ENCODE measurements around the gene FREM2.
A peak's percentile ranks its signal among the peaks of the same experiment; 100 is the strongest.

Gene FREM2

DNA sequence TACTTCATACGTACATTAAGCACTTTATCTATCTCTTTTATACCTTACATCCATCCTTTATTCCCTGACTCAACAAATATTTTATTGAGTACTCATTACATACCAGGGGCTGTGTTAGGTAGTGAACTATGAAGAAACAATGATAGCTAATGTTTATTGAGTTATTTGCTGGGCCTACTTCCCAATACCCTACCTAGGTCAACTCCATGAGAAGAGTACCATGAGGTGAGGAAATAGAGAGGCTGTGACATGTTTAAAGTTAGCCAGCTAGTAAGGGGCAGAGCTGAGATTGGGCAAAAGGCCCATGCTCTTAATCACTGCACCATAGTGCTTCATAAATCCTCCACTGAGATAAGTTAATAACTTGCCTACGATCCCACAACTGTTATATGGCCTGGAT, 79.9 kb downstream of the FREM2 start:
- DNase-seq: no peak

DNA sequence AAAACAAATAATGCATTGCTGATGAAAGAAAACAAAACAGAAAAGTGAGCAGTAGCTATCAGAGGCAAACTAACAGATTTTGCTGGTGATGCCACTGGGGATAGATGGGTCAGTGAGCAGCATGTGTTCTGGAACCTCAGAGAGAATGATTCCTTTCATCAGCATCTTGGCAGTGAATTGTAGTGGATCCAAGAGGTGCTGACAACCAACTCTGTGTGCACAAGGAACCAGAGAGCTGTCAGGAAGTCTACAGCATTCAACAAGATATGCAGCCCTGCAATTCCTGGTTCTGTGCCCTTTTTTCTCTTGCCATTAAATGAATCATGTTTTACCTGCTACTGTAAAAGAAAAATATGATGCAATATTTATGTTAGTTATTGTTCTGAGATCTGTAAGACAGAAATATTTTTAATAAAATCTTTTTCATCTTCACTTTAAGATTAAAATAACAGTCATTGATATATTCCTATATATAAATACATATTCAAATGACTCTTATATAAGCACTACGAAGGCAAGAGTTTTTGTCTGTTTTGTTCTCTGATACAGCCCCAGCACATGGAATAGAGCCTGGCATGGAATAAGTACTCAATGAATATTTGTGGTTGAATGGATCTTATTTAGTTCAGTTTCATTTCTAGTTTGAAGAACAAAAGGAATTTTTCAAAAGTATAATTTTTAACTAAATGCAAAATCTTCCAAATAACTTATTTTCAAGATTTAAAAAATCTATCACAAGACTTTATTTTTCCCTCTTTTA, 80.8 kb downstream of the FREM2 start:
- no peak for DNase-seq

DNA sequence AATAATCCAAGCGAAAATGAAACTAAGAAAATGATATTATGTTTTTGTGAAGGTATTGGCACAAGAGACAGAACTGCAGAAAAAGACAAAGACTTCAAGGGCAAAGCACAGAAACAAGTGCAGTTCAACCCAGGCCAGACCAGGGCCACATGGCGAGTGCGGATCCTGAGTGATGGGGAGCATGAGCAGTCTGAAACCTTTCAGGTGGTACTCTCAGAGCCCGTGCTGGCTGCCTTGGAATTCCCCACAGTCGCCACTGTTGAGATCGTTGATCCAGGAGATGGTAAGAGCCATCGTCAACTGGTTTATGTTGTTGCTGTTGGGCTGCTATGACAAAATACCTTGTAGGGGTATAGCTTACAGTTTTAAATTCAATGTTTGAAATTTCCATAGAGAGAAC, 82.6 kb downstream of the FREM2 start:
- no peak for DNase-seq

DNA sequence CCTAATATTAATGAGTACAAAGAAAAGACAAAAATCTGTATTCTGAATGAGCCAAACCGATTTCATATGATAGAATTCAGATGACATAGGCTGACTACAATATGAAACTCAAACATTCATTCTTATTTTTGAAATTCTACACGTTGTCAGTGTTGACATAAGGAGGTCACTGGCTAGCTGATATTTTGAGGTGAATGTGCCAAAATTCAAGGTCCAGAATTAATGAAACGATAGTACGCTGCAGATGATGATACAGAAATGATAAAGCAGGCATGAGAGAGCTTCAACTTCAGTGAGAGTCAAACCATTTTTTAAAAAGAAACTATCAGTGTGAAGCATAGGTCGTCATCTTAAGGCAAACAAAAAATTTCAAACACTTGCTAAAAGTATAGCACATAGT, 88.2 kb downstream of the FREM2 start:
- no peak for DNase-seq

DNA sequence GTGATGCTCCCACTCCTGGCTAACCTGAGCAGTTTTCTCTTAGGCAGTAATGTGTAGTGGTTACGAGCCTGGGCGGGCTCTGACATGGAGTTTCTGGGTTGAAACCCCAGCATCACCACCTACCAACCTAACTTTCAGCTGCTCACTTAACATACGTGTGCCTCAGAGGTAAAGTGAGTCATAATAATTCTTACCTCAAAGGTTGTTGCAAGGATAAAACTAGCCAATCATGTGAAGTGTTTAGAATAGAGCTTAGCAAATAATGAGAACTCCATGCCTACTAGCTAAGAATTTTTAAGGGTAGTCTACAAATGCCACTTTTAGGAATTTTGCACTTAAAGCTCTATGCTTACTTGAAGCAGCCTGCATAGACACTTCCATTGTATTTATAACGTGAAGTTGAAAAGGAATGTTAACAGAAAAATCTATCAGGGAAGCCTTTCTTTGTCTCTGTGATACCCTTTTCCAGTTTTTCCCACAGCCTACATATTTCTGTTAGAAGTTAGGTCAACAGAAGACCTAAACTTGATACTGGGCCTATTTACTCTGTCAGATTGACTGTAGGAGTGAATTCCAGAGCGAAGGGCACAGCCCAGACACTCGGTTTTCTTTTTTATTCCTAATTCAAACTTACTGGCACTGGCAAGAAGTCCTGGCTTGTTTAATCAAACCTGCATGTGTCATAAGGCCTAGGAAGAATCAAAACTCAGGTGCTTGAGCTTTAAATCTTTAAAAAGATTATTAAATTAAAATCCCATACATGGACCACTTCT, 90.7 kb downstream of the FREM2 start:
- DNase-seq: no peak

DNA sequence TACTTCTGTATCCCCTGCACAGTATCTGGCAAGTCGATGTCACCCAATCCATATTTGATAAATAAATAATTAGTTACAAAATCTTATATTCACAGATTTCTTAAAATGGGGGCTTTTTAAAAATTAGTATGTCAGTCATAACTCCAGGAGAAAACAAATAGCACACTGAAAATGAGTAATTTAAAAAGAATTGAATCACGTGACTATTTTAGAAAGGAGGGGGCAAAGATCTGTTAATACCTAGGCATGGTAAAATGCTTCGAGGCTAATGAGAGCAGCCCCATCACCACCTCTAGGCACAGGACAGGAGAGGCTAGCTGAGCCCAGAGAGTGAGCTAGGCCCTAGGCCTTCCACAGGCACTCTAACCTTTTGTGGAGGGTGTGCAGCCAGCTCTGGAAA, 94.7 kb downstream of the FREM2 start:
- DNase-seq: no peak

DNA sequence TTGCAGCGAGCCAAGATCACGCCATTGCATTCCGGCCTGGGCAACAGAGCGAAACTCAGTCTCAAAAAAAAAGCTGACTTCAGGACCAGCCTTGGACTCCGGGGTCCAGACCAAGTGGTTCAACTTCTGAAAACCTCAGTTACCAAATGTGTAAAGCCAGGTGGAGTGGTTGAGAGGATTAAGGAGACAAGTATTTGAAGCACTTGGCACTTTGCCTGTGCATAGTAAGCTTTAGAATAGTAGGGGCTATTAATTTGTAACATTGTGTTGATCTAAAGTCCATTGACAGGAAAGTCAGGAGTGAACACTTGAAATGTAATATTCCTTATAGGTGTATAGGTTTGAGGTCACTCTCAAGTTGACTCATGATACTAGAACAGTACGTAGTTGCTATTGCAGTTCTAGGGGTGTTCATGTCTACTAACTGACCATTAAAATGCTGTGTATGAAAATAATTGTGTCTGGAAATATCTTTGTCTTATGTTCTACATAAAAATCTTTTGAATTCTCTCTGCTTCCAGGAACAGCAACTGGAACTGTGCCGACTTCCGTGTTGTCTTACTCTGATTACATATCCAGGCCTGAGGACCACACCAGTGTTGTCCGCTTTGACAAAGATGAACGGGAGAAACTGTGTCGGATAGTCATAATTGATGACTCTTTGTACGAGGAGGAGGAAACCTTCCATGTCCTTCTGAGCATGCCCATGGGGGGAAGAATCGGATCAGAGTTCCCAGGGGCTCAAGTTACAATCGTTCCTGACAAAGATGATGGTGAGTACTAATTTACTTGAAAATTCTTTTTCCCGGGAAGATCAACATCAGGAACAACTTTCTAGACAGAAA, 97.4 kb downstream of the FREM2 start:
- no peak for DNase-seq

DNA sequence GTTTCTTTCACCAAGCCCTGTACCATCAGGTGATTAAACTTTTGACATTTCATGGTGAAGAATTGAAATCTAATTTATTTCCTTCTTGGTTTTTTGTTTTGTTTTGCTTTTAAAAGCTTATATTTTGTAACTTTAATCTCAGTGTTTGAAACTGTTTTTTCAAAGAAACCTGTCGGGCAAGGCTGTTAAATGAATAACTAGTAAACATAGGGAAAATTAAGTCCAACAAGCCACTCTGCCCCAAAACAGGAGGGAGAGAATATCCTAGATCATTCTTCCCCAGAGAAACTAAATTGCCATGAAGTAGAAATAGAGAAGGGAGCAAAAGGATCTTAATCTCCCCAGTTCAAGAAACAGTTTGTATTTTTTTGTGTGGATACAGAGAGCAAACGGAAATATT, 98.2 kb downstream of the FREM2 start:
- no peak for DNase-seq

DNA sequence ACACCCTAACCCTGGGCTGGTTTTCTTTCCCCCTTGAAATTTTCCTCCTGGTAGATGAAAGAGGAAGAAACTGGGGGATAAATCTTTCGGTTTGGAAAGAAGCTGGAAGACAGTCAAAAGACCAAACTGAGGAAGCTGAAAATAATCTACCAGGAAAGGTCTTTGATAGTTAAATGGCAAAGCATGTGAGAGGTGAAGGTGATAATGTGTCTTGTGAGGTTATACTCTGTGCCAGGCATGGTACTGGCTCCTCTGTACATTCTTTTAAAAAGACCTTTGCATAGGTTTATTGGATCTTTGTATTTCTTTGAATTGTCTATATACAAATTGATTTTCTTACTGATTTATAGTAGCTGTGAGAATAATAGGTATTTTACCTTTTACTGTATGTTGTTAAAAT, 98.6 kb downstream of the FREM2 start:
- DNase-seq: no peak

DNA sequence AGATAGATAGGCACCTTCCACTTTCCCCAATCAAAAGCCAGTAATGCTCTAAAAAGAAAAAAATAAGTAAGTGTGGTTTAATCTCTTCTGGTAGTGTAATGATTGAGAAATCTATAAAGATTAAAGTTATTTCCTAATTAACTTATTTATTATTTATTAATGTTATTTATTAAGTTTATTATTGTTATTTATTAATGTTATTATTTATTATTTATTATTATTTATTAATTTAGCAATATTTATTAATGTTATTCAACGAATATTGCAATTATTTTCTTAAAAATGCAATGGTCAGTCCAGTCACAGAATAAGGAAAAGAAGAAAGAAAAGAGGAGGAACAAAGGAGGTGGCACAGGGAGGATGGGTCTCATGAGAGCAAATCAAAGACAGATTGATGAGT, 100.7 kb downstream of the FREM2 start:
- DNase-seq: no peak

DNA sequence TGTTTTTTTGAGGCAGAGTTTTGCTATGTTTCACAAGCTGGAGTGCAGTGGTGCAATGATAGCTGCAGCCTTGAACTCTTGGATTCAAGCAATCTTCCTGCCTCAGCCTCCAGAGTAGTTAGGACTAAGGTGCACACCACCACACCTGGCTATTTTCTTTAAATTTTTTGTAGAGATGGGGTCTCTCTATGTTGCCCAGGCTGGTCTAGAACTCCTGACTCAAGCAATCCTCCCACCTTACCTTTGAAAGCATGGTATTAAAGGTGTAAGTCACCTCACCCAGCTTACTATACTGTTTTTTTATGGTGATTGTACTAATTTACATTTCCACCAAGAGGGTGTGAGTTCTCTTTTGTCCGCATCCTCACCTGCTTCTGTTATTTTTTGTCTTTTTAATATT, 110.0 kb downstream of the FREM2 start:
- no peak for DNase-seq

DNA sequence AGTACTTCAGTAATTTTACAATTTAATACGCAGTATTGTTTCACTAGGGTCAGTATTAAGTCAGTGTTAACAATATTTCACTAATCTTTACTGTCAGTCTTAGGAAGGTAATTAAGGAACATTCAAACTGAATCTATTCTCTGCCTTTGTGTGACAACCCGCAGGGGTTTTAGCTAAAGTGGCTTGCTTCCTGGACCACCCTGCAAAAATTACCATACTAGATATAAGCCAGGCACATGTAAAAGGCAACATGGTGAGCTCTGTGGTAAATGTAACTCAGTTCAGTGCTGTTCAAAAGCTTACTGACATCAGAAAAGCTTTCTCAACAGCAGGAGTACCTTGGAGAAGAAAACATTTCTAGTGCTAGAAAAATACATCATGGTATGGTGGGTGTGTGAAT, 116.7 kb downstream of the FREM2 start:
- DNase-seq: peak; percentile 4 to 10

DNA sequence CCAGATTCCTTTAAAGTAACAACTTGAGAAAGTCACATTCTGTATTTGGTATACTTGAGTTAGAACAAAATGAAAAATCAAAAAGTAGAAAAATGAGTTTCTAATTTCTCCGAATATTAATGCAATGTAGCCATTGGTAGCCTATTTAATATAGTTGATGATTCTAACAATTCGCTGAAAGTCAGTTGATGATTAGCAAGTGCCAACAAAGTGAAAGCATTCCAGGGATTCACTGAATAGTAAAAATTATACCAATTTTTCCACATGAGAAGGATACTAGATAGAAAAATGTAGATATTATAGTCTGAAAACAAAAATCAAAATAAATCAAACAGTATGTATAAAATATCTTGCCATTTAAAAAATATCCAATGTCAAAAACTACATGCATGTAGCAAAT, 117.2 kb downstream of the FREM2 start:
- DNase-seq: no peak

DNA sequence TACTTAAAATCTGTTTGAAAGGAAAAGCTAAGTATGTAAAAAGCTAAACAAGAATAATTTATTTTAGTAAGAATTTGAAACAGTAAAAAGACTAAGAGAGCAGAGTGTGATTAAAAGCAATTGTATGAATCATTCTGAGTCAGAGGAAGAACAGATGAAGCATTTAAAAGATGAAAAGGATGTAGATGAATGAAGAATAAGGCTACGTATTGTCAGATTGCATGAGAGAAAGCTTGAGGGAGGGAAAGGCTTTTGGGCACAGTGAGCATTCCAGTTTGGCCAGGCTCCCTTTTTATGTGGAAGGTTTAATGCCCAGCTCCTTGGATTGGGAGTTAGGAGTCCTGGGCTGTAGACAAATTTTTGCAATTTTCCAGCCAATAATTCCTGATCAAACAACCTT, 117.7 kb downstream of the FREM2 start:
- no peak for DNase-seq

DNA sequence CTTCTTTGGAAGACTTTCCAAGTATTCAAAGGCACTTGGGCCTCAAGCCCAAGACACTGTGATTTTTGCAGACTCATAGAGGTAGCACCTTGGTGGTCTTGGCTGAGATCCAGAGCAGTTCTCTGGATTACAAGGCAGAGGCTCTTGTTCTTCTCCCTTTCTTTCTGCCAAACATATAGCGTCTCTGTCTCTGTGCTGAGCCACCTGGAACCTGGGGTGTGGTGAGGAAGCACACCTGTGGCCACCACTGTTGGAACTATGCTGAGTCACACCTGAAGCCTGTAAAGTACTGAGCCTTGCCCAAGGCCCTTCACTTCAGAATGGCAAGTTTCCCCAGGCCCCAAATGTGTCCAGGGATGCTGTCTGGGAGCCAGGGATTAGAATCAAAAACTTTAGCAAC, 127.5 kb downstream of the FREM2 start:
- DNase-seq: no peak

DNA sequence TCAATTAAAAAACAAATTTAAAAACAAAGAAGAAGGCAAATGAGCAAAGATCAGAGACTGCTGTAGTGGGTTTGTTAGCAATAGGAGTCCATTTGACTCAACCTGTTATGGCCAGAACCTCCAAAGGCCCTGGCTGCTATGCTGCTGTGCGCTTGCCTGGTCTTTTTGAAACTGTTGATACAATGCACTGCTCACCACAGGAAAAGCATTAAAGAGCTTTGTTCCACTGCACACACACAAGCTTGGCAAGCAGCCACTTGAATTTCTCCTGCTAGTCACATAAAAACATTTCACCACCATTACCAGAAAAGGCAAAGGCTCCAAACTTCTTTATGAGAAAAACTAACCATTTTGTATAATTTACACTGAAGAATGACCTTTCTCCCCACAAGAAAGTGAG, 132.2 kb downstream of the FREM2 start:
- DNase-seq: peak; percentile 74 to 94

DNA sequence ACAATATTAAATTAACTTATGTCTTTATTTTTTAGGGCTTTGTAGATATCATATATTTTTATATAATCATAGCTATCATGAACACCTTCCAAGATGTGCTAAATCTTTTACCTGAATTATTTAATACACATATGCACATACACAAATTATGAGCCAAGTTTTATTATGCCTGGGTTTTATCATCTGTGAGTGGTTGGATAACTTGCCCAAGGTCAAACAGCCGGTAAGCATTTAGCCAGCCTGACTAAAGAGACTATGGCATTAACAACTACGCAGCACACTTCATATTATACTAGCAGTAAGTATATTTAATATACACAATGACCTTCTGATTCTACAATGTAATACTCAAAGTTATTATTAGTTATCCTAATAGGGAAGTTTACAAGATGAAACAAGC, 132.7 kb downstream of the FREM2 start:
- DNase-seq: no peak

DNA sequence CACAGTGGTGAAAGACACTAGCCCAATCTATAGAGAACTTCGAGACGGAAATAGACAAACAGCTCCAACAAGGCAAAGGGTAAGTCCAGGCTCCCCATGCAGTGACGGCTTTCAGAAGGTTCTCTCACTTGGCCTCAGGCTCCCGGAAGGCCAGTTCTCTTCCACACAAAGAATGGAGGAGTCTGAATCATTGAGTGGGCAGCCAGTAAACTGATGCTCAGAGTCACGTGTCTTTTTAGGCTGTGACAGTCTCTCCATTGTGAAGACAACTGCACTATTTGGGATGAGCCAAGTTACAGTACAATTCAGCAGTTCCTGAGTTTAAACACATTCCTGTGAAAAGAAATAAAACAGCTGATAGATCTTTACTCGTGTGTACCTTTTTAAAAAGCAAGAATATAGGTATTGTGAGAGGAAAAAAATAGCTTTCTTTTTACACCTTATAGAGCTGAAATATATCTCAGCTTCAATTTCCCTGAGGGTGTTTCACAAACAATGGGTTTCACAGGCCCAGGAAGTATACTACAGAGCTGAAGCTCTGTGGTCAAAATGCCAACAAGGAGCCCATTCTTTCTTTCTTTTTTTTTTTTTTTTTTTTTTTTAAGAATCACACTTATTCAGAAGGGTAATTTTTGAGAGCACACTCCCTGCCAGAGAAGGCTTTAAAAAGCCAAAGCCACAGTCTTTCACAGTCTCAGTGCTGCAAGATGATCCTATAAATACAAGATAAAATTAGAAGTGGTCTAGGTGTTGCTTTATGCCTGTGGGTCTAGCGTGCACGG, 135.1 kb downstream of the FREM2 start:
- no peak for DNase-seq

DNA sequence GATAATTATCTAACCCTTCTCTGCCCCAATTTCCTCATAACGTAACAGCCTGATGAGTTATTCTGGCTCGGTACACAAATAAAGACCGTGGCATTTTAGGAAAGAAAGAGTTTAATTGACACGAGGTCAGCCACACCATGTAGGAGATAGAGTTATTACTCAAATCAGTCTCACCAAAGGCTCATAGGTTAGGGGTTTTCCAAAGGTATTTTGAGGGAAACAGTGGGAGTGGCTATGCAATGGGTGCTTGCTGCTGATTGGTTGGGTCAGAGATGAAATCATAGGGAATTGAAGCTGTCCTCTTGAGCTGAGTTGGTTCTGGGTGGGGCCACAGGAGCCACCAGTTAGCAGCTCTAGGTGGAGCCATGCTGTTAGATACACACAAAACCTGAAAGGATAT, 137.5 kb downstream of the FREM2 start:
- DNase-seq: no peak

DNA sequence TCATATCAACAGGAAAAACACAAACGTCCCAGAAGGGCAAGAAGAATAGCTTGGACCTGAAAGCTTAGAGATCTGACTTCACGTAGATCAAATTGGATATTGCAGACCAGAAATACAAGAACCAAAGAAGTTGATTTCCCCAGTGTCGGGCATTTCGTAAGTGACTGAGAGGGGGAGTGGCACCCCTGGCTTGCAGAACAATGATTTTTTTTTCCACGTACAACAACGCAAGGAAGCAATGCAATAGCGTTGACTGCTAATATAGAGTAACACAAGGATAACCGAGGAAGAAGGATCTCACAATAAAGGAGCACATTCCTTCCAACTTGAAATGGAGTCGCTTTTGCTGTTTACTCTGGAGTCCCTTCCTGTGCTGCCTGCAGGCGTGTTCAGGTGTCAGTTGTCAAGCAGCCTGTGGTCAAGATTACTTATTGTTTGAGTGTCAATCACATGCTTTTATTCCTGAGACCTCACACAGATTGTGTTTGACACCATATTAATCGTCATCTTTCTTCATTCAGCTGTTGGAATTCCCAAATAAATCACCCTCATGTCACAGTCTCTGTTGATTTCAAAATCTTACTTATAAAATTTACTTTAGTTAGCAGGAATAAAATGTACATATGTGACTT, 139.4 kb downstream of the FREM2 start:
- DNase-seq: no peak

DNA sequence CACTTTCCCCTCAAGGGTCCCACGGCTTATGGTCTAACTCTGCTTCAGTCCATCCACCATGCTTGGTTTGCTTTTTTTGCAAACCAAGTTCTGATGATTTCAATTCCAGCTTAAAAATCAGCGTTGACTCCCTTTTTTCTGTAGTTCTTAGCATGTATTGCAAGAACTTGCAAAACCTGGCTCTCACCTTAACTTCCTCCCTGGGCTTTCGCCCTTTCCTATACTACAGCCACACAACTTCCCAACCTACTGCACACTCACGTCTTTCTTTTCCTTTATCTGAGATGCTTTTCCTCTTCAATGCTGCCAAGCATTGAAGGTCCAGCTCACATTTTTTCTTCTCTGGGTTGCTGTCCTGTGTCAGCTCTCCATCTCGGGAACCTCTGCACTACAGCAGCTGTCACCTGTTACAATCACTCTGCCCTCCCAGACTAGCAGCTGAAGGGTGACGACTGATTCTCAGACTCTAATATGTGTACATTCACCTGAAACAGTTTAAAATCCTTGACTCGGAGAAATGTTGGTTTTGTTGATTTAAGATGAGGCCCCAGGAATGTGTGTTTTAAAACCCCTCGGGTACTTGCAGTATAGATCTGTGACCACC, 143.7 kb downstream of the FREM2 start:
- no peak for DNase-seq

DNA sequence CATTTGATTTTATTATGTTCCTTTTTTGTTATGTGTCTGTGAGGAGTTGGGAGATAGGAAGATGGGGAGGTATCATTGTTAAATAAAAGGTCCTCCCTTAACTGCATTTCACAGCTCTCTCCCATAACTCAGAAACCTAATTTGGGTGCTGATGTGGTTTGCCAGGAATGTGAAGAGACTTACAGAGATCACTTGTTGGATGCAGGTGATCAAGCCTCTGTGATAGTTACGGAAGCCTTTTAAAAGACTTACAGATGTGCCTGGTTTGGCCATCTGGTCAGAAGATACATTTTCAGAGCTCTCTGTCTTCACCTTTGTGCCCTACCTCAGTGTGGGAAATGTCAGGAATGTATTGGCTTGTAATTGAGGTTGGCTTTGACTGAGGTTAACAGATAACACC, 157.7 kb downstream of the FREM2 start:
- no peak for DNase-seq
